Breast epithelium (tissue), 3 donors: Measurements from ENCODE around the gene CLSTN2.

Experiments used
- CTCF ChIP-seq, 3 donors: fragments of 450-650 bp; IDR thresholded peaks; one replicate each; pipeline ENCODE4 v1.5.1; 2016 to 2017; ENCODE audit warnings: antibody characterized with exemption in 3 of 3, mild to moderate bottlenecking in 3 of 3, moderate library complexity in 3 of 3
- POLR2AphosphoS5 ChIP-seq, 3 donors: sonication (generic); formaldehyde crosslinking; IDR thresholded peaks; one replicate each; pipeline ENCODE4 v1.6.1; 2017; ENCODE audit warnings: antibody characterized with exemption in 3 of 3

- TF ChIP-seq CTCF (IDR thresholded peaks at IDR 0.05), result no peak
- no peak for TF ChIP-seq POLR2AphosphoS5 (IDR thresholded peaks at IDR 0.05)
Observed at GRCh38 chr3:140447136-140447535, 512.2 kb downstream of the CLSTN2 start.
